ENCODE measurements around the gene PPP1R12C. TPM values are rescaled to one million over a fixed set of nuclear protein-coding genes. Genes with fewer than 3 reads are reported as not detected.

Gene PPP1R12C
- total and polyA plus RNA-seq, 10 of the 15 experiments (the other 5 are each of a cell fraction or from before 2014, with no cell fraction given) = 1.4 to 84.7 (median 20.5) TPM

DNA sequence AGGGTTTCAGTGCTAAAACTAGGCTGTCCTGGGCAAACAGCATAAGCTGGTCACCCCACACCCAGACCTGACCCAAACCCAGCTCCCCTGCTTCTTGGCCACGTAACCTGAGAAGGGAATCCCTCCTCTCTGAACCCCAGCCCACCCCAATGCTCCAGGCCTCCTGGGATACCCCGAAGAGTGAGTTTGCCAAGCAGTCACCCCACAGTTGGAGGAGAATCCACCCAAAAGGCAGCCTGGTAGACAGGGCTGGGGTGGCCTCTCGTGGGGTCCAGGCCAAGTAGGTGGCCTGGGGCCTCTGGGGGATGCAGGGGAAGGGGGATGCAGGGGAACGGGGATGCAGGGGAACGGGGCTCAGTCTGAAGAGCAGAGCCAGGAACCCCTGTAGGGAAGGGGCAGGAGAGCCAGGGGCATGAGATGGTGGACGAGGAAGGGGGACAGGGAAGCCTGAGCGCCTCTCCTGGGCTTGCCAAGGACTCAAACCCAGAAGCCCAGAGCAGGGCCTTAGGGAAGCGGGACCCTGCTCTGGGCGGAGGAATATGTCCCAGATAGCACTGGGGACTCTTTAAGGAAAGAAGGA, 2.8 kb downstream of the PPP1R12C start:
- BruUV-seq (replicated peaks) = no TSS peak
- H3K79me2 ChIP-seq (ENCODE audit: control insufficient read depth, insufficient read depth, low read length) = peaks cover 38% of the 10 kb centered on the region
- H3K4me3 ChIP-seq = no peak overlapping the region
- peaks cover 0 to 4% of the 10 kb centered on the region in 2 experiments; a peak in 2 of 4 replicates for H3K36me3 ChIP-seq (ENCODE audit: control insufficient read depth in 2 of 2, insufficient read depth in 2 of 2, low read length in 1 of 2)
- in situ Hi-C loops (cut with MboI) = no loop called here
- peaks cover 3% of the 10 kb centered on the region; the same call in 1 of the 2 replicates for H4K20me1 ChIP-seq (ENCODE audit: control insufficient read depth, insufficient read depth)
- CTCF ChIA-PET = no interaction called here
- no peak overlapping the region for H2AFZ ChIP-seq (ENCODE audit: control insufficient read depth, low read depth, low read length)
- ATAC-seq (no peak), DNase-seq (ENCODE audit: low read depth, low spot score) (no peak), FAIRE-seq (no peak)
- H3K4me2 ChIP-seq (ENCODE audit: control insufficient read depth, insufficient read depth) = peak overlapping the region; percentile 30
- H3K9me3 ChIP-seq (replicated peaks; ENCODE audit: control insufficient read depth, insufficient read depth, low read length) = no peaks in the 10 kb centered on the region
- RAD21 ChIA-PET (ENCODE audit: unreplicated experiment) = no interaction called here
- H3K9ac ChIP-seq (ENCODE audit: control insufficient read depth, insufficient read depth, low read length) = no peak overlapping the region
- H3K27me3 ChIP-seq (replicated peaks in 1 of 2; ENCODE audit: control insufficient read depth in 2 of 2, insufficient read depth in 2 of 2, low read length in 1 of 2) = no peaks in the 10 kb centered on the region
- H3K27ac ChIP-seq (ENCODE audit: control insufficient read depth, insufficient read depth) = no peak overlapping the region
- POLR2A ChIA-PET = no interaction called here
- SMC1A ChIA-PET (ENCODE audit: uncharacterized antibody, unreplicated experiment) = interaction anchor here (1.8 kb wide), 1 partner anchor 30 kb away, joined by 4 read pairs; no protein-coding TSS in a partner anchor
- 87% methylated on average over 6 of the region's 9 CpGs for WGBS (ENCODE audit: insufficient coverage, insufficient replicate concordance, low lambda C conversion rate, missing lambda C conversion rate)
- H3K4me1 ChIP-seq (ENCODE audit: control insufficient read depth, insufficient read depth, low read length) = peaks cover 14% of the 10 kb centered on the region
- intact Hi-C loops (cut with micrococcal nuclease; ENCODE audit: unreplicated experiment) = no loop called here
- TF ChIP-seq, protein P1, sequence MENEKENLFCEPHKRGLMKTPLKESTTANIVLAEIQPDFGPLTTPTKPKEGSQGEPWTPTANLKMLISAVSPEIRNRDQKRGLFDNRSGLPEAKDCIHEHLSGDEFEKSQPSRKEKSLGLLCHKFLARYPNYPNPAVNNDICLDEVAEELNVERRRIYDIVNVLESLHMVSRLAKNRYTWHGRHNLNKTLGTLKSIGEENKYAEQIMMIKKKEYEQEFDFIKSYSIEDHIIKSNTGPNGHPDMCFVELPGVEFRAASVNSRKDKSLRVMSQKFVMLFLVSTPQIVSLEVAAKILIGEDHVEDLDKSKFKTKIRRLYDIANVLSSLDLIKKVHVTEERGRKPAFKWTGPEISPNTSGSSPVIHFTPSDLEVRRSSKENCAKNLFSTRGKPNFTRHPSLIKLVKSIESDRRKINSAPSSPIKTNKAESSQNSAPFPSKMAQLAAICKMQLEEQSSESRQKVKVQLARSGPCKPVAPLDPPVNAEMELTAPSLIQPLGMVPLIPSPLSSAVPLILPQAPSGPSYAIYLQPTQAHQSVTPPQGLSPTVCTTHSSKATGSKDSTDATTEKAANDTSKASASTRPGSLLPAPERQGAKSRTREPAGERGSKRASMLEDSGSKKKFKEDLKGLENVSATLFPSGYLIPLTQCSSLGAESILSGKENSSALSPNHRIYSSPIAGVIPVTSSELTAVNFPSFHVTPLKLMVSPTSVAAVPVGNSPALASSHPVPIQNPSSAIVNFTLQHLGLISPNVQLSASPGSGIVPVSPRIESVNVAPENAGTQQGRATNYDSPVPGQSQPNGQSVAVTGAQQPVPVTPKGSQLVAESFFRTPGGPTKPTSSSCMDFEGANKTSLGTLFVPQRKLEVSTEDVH (IDR thresholded peaks at IDR 0.05; ENCODE audit: low read depth, partially characterized antibody) = no peak
- TF ChIP-seq, protein P2, sequence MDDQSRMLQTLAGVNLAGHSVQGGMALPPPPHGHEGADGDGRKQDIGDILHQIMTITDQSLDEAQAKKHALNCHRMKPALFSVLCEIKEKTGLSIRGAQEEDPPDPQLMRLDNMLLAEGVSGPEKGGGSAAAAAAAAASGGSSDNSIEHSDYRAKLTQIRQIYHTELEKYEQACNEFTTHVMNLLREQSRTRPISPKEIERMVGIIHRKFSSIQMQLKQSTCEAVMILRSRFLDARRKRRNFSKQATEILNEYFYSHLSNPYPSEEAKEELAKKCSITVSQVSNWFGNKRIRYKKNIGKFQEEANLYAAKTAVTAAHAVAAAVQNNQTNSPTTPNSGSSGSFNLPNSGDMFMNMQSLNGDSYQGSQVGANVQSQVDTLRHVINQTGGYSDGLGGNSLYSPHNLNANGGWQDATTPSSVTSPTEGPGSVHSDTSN (IDR thresholded peaks at IDR 0.05; ENCODE audit: insufficient replicate concordance, low read depth, low read length) = no peak
- TF ChIP-seq ZNF24 (IDR thresholded peaks at IDR 0.05) (no peak), MEF2B (IDR thresholded peaks at IDR 0.05; ENCODE audit: partially characterized antibody, poor library complexity, severe bottlenecking) (no peak), EZH2 (IDR thresholded peaks at IDR 0.05; ENCODE audit: borderline replicate concordance, control insufficient read depth, low read depth, low read length) (no peak), PML (IDR thresholded peaks at IDR 0.05; ENCODE audit: low read length) (no peak), YBX1 (IDR thresholded peaks at IDR 0.05) (no peak), EGR1 (IDR thresholded peaks at IDR 0.05; ENCODE audit: borderline replicate concordance in 1 of 2, low read depth in 2 of 2, low read length in 2 of 2) (no peak), RELA (IDR thresholded peaks at IDR 0.05; ENCODE audit: borderline replicate concordance, partially characterized antibody) (no peak), CEBPB (IDR thresholded peaks at IDR 0.05; ENCODE audit: borderline replicate concordance in 1 of 2, low read depth in 2 of 2, low read length in 2 of 2) (no peak), KAT2A (conservative IDR thresholded peaks at IDR 0.05; ENCODE audit: control insufficient read depth, low read depth, low read length) (no peak), TCF7 (IDR thresholded peaks at IDR 0.05; ENCODE audit: borderline replicate concordance) (no peak), ESRRA (IDR thresholded peaks at IDR 0.05; ENCODE audit: low read length) (no peak), MYB (IDR thresholded peaks at IDR 0.05; ENCODE audit: borderline replicate concordance, low read depth, low read length) (no peak)
- TF ChIP-seq, protein P3, sequence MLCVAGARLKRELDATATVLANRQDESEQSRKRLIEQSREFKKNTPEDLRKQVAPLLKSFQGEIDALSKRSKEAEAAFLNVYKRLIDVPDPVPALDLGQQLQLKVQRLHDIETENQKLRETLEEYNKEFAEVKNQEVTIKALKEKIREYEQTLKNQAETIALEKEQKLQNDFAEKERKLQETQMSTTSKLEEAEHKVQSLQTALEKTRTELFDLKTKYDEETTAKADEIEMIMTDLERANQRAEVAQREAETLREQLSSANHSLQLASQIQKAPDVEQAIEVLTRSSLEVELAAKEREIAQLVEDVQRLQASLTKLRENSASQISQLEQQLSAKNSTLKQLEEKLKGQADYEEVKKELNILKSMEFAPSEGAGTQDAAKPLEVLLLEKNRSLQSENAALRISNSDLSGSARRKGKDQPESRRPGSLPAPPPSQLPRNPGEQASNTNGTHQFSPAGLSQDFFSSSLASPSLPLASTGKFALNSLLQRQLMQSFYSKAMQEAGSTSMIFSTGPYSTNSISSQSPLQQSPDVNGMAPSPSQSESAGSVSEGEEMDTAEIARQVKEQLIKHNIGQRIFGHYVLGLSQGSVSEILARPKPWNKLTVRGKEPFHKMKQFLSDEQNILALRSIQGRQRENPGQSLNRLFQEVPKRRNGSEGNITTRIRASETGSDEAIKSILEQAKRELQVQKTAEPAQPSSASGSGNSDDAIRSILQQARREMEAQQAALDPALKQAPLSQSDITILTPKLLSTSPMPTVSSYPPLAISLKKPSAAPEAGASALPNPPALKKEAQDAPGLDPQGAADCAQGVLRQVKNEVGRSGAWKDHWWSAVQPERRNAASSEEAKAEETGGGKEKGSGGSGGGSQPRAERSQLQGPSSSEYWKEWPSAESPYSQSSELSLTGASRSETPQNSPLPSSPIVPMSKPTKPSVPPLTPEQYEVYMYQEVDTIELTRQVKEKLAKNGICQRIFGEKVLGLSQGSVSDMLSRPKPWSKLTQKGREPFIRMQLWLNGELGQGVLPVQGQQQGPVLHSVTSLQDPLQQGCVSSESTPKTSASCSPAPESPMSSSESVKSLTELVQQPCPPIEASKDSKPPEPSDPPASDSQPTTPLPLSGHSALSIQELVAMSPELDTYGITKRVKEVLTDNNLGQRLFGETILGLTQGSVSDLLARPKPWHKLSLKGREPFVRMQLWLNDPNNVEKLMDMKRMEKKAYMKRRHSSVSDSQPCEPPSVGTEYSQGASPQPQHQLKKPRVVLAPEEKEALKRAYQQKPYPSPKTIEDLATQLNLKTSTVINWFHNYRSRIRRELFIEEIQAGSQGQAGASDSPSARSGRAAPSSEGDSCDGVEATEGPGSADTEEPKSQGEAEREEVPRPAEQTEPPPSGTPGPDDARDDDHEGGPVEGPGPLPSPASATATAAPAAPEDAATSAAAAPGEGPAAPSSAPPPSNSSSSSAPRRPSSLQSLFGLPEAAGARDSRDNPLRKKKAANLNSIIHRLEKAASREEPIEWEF (IDR thresholded peaks at IDR 0.05; ENCODE audit: insufficient replicate concordance, low read depth, low read length) = no peak
